NCI-H345 treated with DMSO at 0.1 percent for 48 hours (cell line): Measurements from ENCODE around the gene PPP5C.
"Not testable (repeated sequence)": the region's sequence is repeated elsewhere in the genome, so short reads cannot be mapped to it uniquely, and the experiment has no call there.

Source experiments
- DNase-seq: peaks from one replicate; lab custom pipeline; 2025; ENCODE audit not compliant: unreplicated experiment; lab: John Stamatoyannopoulos, UW

The PPP5C gene

GRCh38 chr19:46364359-46364758, 17.5 kb downstream of the PPP5C start:
- no peak for DNase-seq

- DNase-seq = no peak
Measured at GRCh38 chr19:46365561-46365960, 18.7 kb downstream of the PPP5C start.

GRCh38 chr19:46366620-46367292, 19.9 kb downstream of the PPP5C start:
- no peak for DNase-seq

GRCh38 chr19:46367426-46367825, 20.5 kb downstream of the PPP5C start:
- no peak for DNase-seq

GRCh38 chr19:46368116-46368515, 21.2 kb downstream of the PPP5C start:
- no peak for DNase-seq

DNA sequence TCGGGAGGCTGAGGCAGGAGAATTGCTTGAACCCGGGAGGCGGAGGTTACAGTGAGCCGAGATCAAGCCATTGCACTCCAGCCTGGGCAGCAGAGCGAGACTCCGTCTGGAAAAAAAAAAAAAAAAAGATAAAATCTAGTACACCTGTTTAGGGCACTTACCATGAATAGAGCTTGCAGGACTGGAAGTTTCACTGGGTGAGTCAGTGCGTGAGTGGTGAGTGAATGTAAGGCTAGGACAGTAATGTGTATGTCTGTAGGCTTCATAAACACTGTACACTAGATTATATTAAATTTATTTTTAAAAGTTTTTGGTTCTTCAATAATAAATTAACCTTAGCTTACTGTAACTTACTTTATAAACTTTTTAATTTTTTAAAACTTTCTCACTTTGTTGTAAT, 22.9 kb downstream of the PPP5C start:
- no peak for DNase-seq

DNA sequence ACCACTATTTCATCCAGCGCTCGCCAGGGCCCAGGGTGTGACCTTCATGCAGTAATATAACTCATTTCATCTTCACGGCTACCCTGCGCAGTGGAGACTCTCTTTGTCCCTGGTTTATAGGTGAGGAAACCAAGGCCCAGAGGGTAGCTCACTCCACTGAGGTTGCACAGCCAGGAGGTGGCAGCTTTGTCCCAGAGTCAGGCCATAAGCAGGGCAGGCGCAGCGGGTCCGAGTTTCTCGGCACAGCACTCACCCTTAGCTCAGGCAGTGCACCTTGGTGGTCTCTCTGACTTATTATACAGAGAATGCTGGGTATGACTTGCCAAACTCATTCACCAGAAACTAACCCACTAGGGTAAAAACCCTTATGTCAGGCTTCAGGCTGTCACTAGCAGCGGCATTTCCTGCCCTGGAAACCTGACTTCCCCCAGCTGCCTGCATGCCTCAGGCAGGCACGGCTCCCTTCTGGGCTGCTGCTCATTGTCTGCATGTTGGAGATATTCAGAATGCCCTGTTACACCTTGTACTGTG, 24.5 kb downstream of the PPP5C start:
- no peak for DNase-seq

DNA sequence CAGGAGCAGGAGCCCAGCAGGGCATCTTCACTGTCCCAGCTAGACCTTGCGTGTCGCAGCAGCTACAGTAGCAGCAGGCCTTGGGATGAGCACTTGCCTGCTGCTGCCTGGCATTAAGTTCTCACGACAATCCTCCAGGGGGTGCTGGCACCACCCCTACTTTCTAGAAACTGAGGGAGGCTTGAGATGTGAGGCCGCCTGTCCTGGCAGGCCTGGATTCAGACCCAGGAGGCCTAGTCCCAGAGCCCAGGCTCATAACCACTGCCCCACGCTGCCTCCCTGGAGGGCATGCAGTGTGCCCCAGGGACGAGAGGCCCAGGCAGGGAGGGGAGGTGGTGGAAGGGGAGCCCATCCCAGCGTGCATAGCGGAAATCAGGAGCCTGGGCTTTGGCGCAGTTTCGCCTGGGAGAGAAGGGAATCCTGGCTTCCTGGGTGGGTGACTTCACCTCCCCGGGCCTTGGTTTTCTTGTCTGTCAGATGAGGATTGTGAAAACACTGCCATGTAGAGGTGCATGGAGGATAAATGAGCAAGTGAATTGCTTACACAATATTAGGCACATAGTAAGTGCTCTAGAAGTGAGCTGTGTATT, 26.1 kb downstream of the PPP5C start:
- peak; percentile 5 for DNase-seq

- peak; percentile 88 for DNase-seq
Measured at GRCh38 chr19:46373491-46374359, 26.8 kb downstream of the PPP5C start.

DNA sequence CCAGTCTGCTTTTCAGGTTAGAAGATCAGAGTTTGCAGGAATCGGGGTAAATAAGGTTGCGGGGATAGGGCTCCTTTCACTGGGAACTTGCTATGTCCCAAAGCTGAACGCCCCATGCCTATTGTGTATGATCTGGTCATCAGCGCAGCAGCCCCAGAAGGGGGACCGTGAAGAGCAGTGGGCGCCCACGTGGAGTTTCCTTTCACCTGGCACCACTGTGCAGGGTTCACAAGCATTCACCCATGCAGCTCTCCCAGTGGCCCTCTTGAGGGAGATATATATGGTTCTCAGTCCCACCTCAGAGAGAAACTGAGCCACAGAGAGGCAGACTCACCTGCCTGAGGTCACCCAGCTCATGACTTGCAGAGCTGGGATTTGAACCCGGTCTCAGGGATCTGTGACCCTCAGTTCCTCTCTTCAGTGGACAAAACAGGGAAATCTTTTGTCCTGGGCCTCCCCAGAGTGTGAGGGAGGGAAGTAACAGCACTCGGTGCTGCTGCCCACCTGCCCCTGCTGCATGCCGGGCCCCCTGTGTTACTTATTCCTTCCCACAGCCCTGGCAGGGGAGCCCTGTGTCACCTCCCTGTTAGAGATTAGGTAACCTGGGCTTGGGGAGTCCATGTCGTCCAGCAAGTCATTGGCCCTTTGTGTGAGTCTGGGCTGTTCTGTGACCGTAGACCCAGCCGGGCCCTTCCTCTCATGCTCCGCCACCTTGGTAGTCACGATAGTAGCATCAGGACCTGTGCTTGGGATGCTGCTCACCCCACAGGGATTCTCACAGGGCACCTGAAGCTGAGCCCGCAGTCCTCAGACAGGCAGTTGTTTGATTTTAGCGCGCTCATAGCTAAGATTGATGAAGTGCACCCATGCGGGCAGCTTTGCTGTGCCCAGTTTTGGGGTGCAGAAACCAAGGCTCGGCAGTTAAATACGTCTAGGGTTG, 27.9 kb downstream of the PPP5C start:
- no peak for DNase-seq

- not testable (repeated sequence) for DNase-seq
Measured at GRCh38 chr19:46375476-46376067, 28.7 kb downstream of the PPP5C start.

GRCh38 chr19:46376241-46377153, 29.6 kb downstream of the PPP5C start:
- no peak for DNase-seq

- DNase-seq = no peak
Measured at GRCh38 chr19:46378268-46378667, 31.4 kb downstream of the PPP5C start.

GRCh38 chr19:46380690-46381089, 33.8 kb downstream of the PPP5C start:
- DNase-seq = no peak

GRCh38 chr19:46381346-46381745, 34.5 kb downstream of the PPP5C start:
- no peak for DNase-seq

DNA sequence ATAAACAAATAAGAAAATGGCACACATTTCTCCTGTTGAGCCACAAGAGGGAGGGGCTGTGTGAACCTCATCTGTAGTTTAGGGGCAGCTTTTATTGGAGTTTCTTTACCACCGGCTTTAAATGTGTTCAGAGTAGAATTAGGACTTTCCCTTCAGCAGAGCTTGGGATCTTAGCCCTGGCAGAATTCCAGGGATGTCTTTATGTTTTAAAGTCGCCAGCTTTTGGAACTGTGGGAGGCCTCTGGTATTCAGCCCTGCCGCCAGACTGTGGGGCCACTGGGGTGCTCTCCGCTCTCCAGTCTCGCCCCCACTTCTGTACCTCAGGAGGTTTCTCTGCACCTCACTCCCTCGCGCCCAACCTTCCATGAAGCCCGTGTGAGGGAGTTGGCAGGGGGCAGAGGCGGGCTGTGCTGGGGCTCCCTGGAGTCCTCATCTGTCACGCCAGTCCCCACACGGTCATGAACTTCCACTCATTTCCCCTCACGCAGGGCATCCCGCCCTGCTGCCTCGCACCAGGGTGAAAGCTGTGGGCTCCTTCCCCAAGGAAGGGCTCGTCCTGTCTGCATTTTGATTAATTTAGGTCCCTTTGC, 35.0 kb downstream of the PPP5C start:
- no peak for DNase-seq

DNA sequence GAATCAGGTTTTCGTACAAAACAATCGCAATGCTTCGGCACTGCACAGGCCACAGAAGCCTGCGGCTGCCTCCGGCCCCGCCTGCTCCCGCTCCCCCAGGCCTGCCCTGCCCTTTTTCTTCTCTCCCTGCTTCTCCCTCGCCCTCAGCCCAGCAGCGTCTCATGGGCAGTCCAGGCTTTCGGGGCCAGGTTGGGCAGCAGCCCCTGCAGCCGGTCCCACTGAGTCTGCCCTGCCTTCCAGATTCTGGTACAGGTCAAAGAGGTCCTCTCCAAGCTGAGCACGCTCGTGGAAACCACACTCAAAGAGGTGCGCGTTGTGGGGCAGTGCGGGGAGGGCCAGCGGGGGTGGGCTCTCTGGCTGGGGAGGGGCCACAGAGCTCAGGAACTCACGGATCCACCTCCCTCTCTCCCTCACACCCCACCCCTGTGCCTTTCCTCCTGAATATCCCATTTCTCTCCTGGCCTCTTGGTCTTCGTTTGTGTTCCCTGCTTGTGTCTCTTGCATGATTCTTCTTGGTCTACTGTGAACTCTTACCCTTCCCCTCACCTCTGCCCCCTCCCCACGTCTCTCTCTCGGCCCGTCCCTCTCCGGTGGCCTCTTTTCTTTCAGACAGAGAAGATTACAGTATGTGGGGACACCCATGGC, 36.4 kb downstream of the PPP5C start:
- DNase-seq = no peak

- DNase-seq = no peak
Measured at GRCh38 chr19:46383846-46384245, 37.0 kb downstream of the PPP5C start.
